ENCODE data around the gene INPP5E.

INPP5E gene

GRCh38 chr9:136481558-136481957 lies 41.9 kb upstream of the INPP5E start:
- TF ChIP-seq CTCF (IDR thresholded peaks at IDR 0.05; ENCODE audit: borderline replicate concordance, control extremely low read depth, extremely low read depth, insufficient read depth, missing control alignments) = no peak

GRCh38 chr9:136476369-136477150 lies 36.9 kb upstream of the INPP5E start:
- TF ChIP-seq CTCF (IDR thresholded peaks at IDR 0.05; ENCODE audit: borderline replicate concordance, control extremely low read depth, extremely low read depth, insufficient read depth, missing control alignments) = no peak
- in situ Hi-C loops (cut with MboI; ENCODE audit: low sequenced_read_pairs, unreplicated experiment) = no loop called here
- no peak for DNase-seq (ENCODE audit: low spot score)

More at GRCh38 chr9:136481558-136481957, 41.9 kb upstream of the INPP5E start:
- no peak for DNase-seq (ENCODE audit: low spot score)
- in situ Hi-C loops (cut with MboI; ENCODE audit: low sequenced_read_pairs, unreplicated experiment) = no loop called here

- TF ChIP-seq CTCF (IDR thresholded peaks at IDR 0.05; ENCODE audit: borderline replicate concordance, control extremely low read depth, extremely low read depth, insufficient read depth, missing control alignments) = no peak
- no peak for DNase-seq (ENCODE audit: low spot score)
- in situ Hi-C loops (cut with MboI; ENCODE audit: low sequenced_read_pairs, unreplicated experiment) = no loop called here
Measured at GRCh38 chr9:136474974-136475865, 35.6 kb upstream of the INPP5E start.

- no peak for TF ChIP-seq CTCF (IDR thresholded peaks at IDR 0.05; ENCODE audit: borderline replicate concordance, control extremely low read depth, extremely low read depth, insufficient read depth, missing control alignments)
Measured at GRCh38 chr9:136474021-136474640, 34.5 kb upstream of the INPP5E start.

GRCh38 chr9:136473354-136473721 lies 33.7 kb upstream of the INPP5E start:
- in situ Hi-C loops (cut with MboI; ENCODE audit: low sequenced_read_pairs, unreplicated experiment) = no loop called here
- no peak for DNase-seq (ENCODE audit: low spot score)
- no peak for TF ChIP-seq CTCF (IDR thresholded peaks at IDR 0.05; ENCODE audit: borderline replicate concordance, control extremely low read depth, extremely low read depth, insufficient read depth, missing control alignments)

More at GRCh38 chr9:136474021-136474640, 34.5 kb upstream of the INPP5E start:
- in situ Hi-C loops (cut with MboI; ENCODE audit: low sequenced_read_pairs, unreplicated experiment) = no loop called here
- no peak for DNase-seq (ENCODE audit: low spot score)

GRCh38 chr9:136472640-136473353 lies 33.2 kb upstream of the INPP5E start:
- in situ Hi-C loops (cut with MboI; ENCODE audit: low sequenced_read_pairs, unreplicated experiment) = no loop called here
- TF ChIP-seq CTCF (IDR thresholded peaks at IDR 0.05; ENCODE audit: borderline replicate concordance, control extremely low read depth, extremely low read depth, insufficient read depth, missing control alignments) = no peak
- DNase-seq (ENCODE audit: low spot score) = no peak
